ENCODE measurements around the gene CYP24A1.

CYP24A1 gene

DNA sequence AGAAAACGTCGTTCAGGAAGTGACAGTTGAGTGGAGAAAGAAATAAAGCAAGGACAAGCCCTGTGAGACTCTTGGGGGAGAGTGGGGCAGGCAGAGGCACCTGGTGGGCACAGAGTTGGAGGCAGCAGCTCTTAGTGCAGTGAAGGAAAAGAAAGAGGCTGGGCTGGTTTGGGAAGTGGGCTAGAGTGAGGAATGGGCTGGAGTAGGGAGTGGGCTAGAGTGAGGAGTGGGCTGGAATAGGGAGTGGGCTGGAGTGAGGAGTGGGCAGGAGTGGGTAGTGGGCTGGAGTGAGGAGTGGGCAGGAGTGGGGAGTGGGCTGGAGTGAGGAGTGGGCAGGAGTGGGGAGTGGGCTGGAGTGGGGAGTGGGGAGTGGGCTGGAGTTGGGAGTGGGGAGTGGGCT lies 59.7 kb downstream of the CYP24A1 start:
- no peak for DNase-seq (ENCODE audit: low read depth, low spot score)

DNA sequence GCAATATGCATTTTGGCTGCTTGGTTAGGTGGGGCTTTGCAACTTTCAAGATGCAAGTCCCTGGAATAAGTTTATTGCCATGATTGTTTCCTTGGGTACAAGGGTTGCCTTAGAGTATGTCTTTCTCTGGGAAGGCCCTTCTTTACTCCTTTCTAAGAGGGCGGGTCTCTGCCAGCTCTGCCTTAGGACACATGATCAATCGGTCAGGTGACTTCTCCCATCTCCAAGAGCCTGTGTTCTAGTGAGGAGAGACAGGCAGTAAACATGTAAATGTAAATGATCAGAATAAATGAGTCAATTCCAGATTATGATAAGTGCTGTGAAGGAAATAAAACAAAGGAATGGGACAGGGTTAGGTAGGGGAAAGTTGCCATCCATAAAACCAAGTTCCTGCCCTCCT lies 60.2 kb downstream of the CYP24A1 start:
- no peak for DNase-seq (ENCODE audit: low read depth, low spot score)

DNA sequence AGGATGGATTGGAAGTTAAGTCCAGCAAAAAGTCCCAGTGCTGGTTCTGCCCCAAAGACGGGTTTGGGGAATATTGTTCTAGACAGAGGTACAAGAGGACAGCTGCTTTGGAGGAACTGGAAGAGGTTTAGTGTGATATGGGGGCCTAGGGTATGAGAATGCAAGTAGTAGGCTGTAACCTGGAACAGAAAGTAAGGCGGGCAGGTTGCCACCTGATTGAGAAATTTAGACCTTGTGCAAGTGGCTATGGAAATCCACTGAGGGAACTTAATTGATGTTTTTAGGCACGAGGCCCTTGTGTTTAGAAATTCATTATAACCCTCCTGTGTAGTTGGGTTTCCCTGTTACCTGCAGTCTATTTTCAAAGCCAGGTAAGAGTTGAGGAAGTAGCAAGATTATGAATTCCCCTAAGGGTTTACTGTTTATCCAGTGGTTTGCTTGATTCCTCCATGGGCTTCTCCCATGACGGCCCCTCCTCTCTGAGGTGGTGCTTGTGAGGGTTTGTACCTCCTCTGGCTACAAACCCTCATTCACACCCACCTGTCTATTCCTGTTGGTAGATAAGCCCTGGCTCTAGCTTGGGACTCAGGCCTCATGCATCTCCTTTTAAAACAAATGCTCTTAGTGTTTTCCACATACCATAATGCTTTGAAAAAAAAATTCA lies 61.4 kb downstream of the CYP24A1 start:
- no peak for DNase-seq (ENCODE audit: low read depth, low spot score)

DNA sequence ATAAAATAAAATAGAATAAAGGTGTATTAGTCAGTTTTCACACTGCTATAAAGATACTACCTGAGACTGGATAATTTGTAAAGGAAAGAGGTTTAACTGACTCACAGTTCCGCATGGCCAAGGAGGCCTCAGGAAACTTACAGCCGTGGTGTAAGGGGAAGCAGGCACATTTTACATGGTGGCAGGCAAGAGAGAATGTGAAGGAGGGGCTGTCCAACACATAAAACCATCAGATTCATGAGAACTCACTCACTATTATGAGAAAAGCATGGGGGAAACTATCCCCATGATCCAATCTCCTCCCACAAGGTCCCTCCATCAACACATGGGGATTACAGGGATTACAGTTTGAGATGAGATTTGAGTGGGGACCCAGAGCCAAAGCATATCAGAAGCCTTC lies 62.3 kb downstream of the CYP24A1 start:
- no peak for DNase-seq (ENCODE audit: low read depth, low spot score)

DNA sequence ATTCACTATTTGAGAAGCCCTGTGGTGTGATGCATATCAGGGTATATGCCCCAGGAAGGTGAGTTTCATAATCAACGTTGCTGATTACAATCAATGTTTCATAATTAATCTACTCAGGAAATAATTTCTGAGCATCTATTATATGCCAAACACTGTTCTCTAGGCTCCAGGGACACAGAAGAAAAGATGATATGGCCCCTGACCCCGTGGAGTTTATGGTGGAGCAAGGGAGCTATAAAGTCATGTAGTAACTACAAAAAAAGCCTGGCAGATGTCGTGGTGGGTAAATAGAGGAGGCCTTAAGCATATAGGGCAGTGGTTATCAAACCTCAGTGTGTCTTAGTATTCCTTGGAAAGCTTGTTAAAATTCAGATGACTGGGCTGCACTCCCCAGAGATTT lies 63.3 kb downstream of the CYP24A1 start:
- no peak for DNase-seq (ENCODE audit: low read depth, low spot score)

DNA sequence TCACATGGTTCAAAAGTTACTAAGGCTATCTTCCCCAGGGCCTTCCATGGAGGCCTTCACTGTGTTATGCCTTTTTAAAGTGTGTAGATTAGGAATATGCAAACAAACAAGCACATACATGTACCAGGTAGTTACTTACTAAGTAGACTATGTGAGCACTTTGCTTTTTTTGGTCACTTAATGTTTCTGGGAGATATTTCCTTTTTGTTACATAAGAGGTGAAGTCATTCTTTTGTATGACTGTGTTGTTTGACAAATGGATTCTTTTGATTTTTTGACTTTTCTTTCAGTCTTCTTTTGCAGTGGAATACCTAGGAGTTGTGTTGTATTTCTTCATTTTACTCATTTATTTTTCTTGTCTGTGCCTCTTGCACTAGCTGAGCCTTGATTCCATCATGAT lies 63.7 kb downstream of the CYP24A1 start:
- DNase-seq (ENCODE audit: low read depth, low spot score), result no peak

DNA sequence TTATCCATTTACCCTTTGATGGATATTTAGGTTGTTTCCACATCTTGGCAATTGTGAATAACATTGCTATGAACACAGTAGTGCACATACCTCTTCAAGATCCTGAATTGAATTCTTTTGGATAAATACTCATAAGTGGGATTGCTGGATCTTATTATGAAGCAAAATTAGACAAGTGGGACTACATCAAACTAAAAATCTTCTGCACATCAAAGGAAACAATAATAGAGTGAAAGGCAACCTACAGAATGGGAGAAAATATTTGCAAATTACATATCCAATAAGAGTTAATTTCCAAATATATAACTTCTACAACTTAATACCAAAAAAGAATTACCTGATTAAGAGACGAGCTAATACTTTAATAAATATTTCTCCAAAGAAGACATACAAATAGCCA lies 65.0 kb downstream of the CYP24A1 start:
- no peak for DNase-seq (ENCODE audit: low read depth, low spot score)

DNA sequence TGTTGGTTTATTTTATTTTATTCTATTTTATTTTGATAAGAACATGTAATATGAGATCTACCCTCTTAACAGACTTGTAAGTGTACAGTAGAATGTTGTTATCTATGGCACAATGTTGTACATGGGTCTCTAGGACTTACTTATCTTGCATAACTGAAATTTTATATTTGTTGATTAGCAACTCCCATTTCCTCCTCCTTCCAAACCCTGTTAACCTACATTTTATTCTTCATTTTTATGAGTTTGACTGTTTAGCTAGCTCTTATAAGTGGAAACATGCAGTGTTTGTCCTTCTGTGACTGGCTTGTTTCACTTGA lies 65.5 kb downstream of the CYP24A1 start:
- DNase-seq (ENCODE audit: low read depth, low spot score), result no peak

- DNase-seq (ENCODE audit: low read depth, low spot score), result no peak
Measured at GRCh38 chr20:54107600-54108325, 66.0 kb downstream of the CYP24A1 start.

GRCh38 chr20:54107181-54107580 lies 66.6 kb downstream of the CYP24A1 start:
- no peak for DNase-seq (ENCODE audit: low read depth, low spot score)

GRCh38 chr20:54106162-54106561 lies 67.6 kb downstream of the CYP24A1 start:
- no peak for DNase-seq (ENCODE audit: low read depth, low spot score)

GRCh38 chr20:54105653-54106052 lies 68.1 kb downstream of the CYP24A1 start:
- no peak for DNase-seq (ENCODE audit: low read depth, low spot score)

- no peak for DNase-seq (ENCODE audit: low read depth, low spot score)
Measured at GRCh38 chr20:54104781-54105180, 69.0 kb downstream of the CYP24A1 start.

DNA sequence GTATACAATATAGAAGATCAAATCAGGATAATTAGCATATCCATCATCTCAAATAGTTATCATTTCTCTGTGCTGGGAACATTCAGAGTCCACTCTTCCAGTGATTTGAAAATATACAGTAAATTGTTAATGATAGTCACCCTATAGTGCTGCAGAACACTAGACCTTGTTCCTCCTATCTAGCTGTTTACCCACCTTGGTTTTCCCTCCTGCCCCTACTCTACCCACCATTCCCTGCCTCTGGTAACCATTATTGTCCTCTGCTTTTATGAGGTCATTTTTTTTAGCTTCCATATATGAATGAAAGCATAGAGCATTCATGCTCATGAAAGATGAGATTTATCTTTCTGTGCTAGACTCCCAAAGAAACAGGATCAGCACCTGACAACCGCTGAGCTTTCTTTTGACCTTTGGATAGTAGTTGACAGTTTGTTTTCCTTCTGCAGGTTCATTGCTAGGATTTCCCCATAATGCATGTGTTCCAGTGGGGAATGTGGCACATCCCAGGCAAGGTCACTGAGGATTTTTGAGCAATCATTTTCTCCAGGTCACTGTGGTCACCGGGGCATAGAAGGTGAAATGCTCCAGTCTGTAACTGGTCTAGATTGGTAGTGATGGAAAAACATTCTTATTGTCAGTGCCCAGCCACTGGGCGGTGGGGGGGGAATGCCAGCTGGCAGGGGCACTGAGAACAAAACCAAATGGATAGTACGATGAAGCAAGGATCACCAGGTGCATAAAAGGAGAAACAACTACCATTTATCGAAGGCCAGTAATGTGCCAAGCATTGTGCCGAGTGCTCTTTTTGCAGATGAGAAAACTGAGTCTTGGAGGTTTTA lies 69.8 kb downstream of the CYP24A1 start:
- no peak for DNase-seq (ENCODE audit: low read depth, low spot score)
